ENCODE measurements around the gene KCNG4. TPM values are rescaled to one million over a fixed set of nuclear protein-coding genes. Genes with fewer than 3 reads are reported as not detected.

KCNG4 gene
- total and polyA plus RNA-seq, 10 of the 15 experiments (the other 5 are each of a cell fraction or from before 2014, with no cell fraction given), result not detected

- TF ChIP-seq CEBPZ (IDR thresholded peaks at IDR 0.05; ENCODE audit: low read depth, low read length), result no peak
- TF ChIP-seq SREBF1 (IDR thresholded peaks at IDR 0.05; ENCODE audit: low read length), result no peak
- TF ChIP-seq BCL11A (IDR thresholded peaks at IDR 0.05; ENCODE audit: low read depth, low read length), result no peak
- no peak for TF ChIP-seq NBN (IDR thresholded peaks at IDR 0.05)
- TF ChIP-seq SUPT20H (IDR thresholded peaks at IDR 0.05; ENCODE audit: borderline replicate concordance, control insufficient read depth, low read depth, low read length), result no peak
- TF ChIP-seq BACH1 (IDR thresholded peaks at IDR 0.05; ENCODE audit: borderline replicate concordance), result no peak
- no peak for TF ChIP-seq CBX5 (IDR thresholded peaks at IDR 0.05; ENCODE audit: low read depth)
- no peak for TF ChIP-seq POLR2AphosphoS5 (IDR thresholded peaks at IDR 0.05; ENCODE audit: low read length)
- no peak for TF ChIP-seq ATF2 (IDR thresholded peaks at IDR 0.05; ENCODE audit: low read length)
- no peak for TF ChIP-seq REST (IDR thresholded peaks at IDR 0.05; ENCODE audit: low read depth, low read length)
- no peak for TF ChIP-seq ATF3 (IDR thresholded peaks at IDR 0.05; ENCODE audit: borderline replicate concordance, extremely low read depth, low read depth, low read length)
- no peak for TF ChIP-seq ASH2L (IDR thresholded peaks at IDR 0.05; ENCODE audit: borderline replicate concordance, low read depth)
- no peak for TF ChIP-seq RB1 (IDR thresholded peaks at IDR 0.05; ENCODE audit: borderline replicate concordance)
These were observed 35.9 kb upstream of the KCNG4 start (continued) for GRCh38 chr16:84275585-84276151.

Measured in GM12878 (cell line).